H9 (cell line): ENCODE results near the gene RAB25. TPM values are rescaled to one million over a fixed set of nuclear protein-coding genes. Genes with fewer than 3 reads are reported as not detected.

Experiments
- DNase-seq: peaks from one replicate; pipeline ENCODE4 v3.0.0-alpha.2; 2017
- H2AFZ ChIP-seq: one replicate; pipeline ENCODE4 v1.6.1; 2013; ENCODE audit warnings: mild to moderate bottlenecking, low read length, control low read depth, moderate library complexity
- H2AK5ac ChIP-seq: 2 replicates; pipeline ENCODE4 v1.6.1; 2013; ENCODE audit warnings: low read length, control low read depth, mixed read lengths; ENCODE audit not compliant: insufficient read length
- H2BK120ac ChIP-seq: one replicate; pipeline ENCODE4 v1.6.1; 2013; ENCODE audit warnings: low read depth, mild to moderate bottlenecking, low read length, control low read depth, inconsistent platforms; ENCODE audit not compliant: poor library complexity, severe bottlenecking
- H2BK12ac ChIP-seq: 2 replicates; pipeline ENCODE4 v1.6.1; 2013; ENCODE audit warnings: low read length, control low read depth, mixed read lengths, low read depth; ENCODE audit not compliant: insufficient read length
- H2BK15ac ChIP-seq: 2 replicates; pipeline ENCODE4 v1.6.1; 2013; ENCODE audit warnings: low read depth, low read length, control low read depth
- H2BK20ac ChIP-seq: one replicate; pipeline ENCODE4 v1.6.1; 2013; ENCODE audit warnings: low read depth, mild to moderate bottlenecking, low read length, control low read depth, inconsistent platforms; ENCODE audit not compliant: poor library complexity, severe bottlenecking
- H2BK5ac ChIP-seq: 2 replicates; pipeline ENCODE4 v1.6.1; 2013; ENCODE audit warnings: low read length, control low read depth, mixed read lengths; ENCODE audit not compliant: insufficient read length
- H3K14ac ChIP-seq: 2 replicates; pipeline ENCODE4 v1.6.1; 2013; ENCODE audit warnings: low read length, control low read depth; ENCODE audit not compliant: insufficient read depth
- H3K18ac ChIP-seq: 2 replicates; pipeline ENCODE4 v1.6.1; 2013; ENCODE audit warnings: low read depth, mild to moderate bottlenecking, mixed read lengths, low read length, control low read depth; ENCODE audit not compliant: insufficient read length
- H3K23ac ChIP-seq: 2 replicates; pipeline ENCODE4 v1.6.1; 2013; ENCODE audit warnings: low read length, control low read depth, mixed read lengths, low read depth; ENCODE audit not compliant: insufficient read length
- H3K23me2 ChIP-seq: 2 replicates; pipeline ENCODE4 v1.6.1; 2013; ENCODE audit warnings: low read depth, mild to moderate bottlenecking, mixed read lengths, low read length, control low read depth; ENCODE audit not compliant: insufficient read length, poor library complexity, severe bottlenecking
- H3K27ac ChIP-seq: 2 replicates; pipeline ENCODE4 v1.5.1; 2013; ENCODE audit warnings: low read length, control low read depth, mixed read lengths, low read depth; ENCODE audit not compliant: insufficient read length
- H3K27me3 ChIP-seq: 2 replicates; pipeline ENCODE4 v1.6.1; 2013; ENCODE audit warnings: low read length, control low read depth, inconsistent platforms; ENCODE audit not compliant: insufficient read depth
- H3K4ac ChIP-seq: 2 replicates; pipeline ENCODE4 v1.6.1; 2013; ENCODE audit warnings: low read depth, mild to moderate bottlenecking, control low read depth, inconsistent platforms, low read length, moderate library complexity
- H3K4me1 ChIP-seq: 2 replicates; pipeline ENCODE4 v1.6.1; 2013; ENCODE audit warnings: low read length, control low read depth, inconsistent platforms; ENCODE audit not compliant: insufficient read depth
- H3K4me2 ChIP-seq: 2 replicates; pipeline ENCODE4 v1.6.1; 2013; ENCODE audit warnings: low read length, control low read depth, mixed read lengths; ENCODE audit not compliant: insufficient read length, insufficient read depth
- H3K56ac ChIP-seq: 2 replicates; pipeline ENCODE4 v1.6.1; 2013; ENCODE audit warnings: low read depth, mild to moderate bottlenecking, mixed read lengths, low read length, control low read depth; ENCODE audit not compliant: insufficient read length
- H3K79me1 ChIP-seq: 2 replicates; pipeline ENCODE4 v1.6.1; 2013; ENCODE audit warnings: low read depth, mild to moderate bottlenecking, moderate library complexity, low read length, control low read depth, inconsistent platforms; ENCODE audit not compliant: insufficient read depth, poor library complexity, severe bottlenecking
- H3K79me2 ChIP-seq: 2 replicates; pipeline ENCODE4 v1.6.1; 2013; ENCODE audit warnings: low read length, control low read depth, inconsistent platforms; ENCODE audit not compliant: insufficient read depth
- H3K9ac ChIP-seq: 2 replicates; pipeline ENCODE4 v1.6.1; 2013; ENCODE audit warnings: low read length, control low read depth, mixed read lengths; ENCODE audit not compliant: insufficient read length; ENCODE audit errors: extremely low read depth
- H3K9me3 ChIP-seq: one replicate; pipeline ENCODE4 v1.6.1; 2013; ENCODE audit warnings: low read depth, low read length, inconsistent platforms; ENCODE audit not compliant: control insufficient read depth
- H3T11ph ChIP-seq: one replicate; pipeline ENCODE4 v1.6.1; 2013; ENCODE audit warnings: mild to moderate bottlenecking, low read length, control low read depth, inconsistent platforms
- H4K20me1 ChIP-seq: one replicate; pipeline ENCODE4 v1.6.1; 2013; ENCODE audit not compliant: control insufficient read depth, insufficient read length, insufficient read depth
- H4K5ac ChIP-seq: 2 replicates; pipeline ENCODE4 v1.6.1; 2013; ENCODE audit warnings: low read depth, mild to moderate bottlenecking, mixed read lengths, low read length, control low read depth; ENCODE audit not compliant: insufficient read length
- H4K8ac ChIP-seq: replicated peaks from 2 replicates; pipeline ENCODE4 v1.6.1; 2013; ENCODE audit warnings: low read length, control low read depth, mixed read lengths, low read depth; ENCODE audit not compliant: insufficient read length
- H4K91ac ChIP-seq: 2 replicates; pipeline ENCODE4 v1.6.1; 2013; ENCODE audit warnings: low read depth, mild to moderate bottlenecking, moderate library complexity, mixed read lengths, low read length, control low read depth; ENCODE audit not compliant: insufficient read length
- H3K27ac Mint-ChIP-seq, 3 experiments: 2 replicates in 2 of 3; 3 replicates in 1 of 3; pipeline ENCODE4 v1.8.0; 2020 to 2021; ENCODE audit warnings: mixed read lengths in 3 of 3, mild to moderate bottlenecking in 1 of 3, moderate library complexity in 1 of 3
- H3K27me3 Mint-ChIP-seq: 2 replicates; pipeline ENCODE4 v1.8.0; 2021; ENCODE audit warnings: low read depth, mild to moderate bottlenecking, moderate library complexity, mixed read lengths
- H3K36me3 Mint-ChIP-seq, 3 experiments: 2 replicates in 2 of 3; 3 replicates in 1 of 3; pipeline ENCODE4 v1.8.0; 2020 to 2021; ENCODE audit warnings: low read depth in 3 of 3, mixed read lengths in 3 of 3; ENCODE audit not compliant: insufficient read depth in 1 of 3
- H3K4me1 Mint-ChIP-seq, 2 experiments: 2 replicates each; pipeline ENCODE4 v1.8.0; 2020; ENCODE audit warnings: mixed read lengths in 2 of 2
- H3K4me3 Mint-ChIP-seq, 2 experiments: 2 replicates in 1 of 2; 3 replicates in 1 of 2; pipeline ENCODE4 v1.8.0; 2020 to 2021; ENCODE audit warnings: mild to moderate bottlenecking in 2 of 2, mixed read lengths in 2 of 2, moderate library complexity in 1 of 2
- H3K9me3 Mint-ChIP-seq, 2 experiments: 2 replicates in 1 of 2; 3 replicates in 1 of 2; pipeline ENCODE4 v1.8.0; 2020; ENCODE audit warnings: mild to moderate bottlenecking in 2 of 2, mixed read lengths in 2 of 2, moderate library complexity in 1 of 2
- WGBS: extraction: QIAGEN DNeasy Blood & Tissue Kit; methylation state at CpG from one replicate; pipeline ENCODE4 v1.1.7; 2013; ENCODE audit warnings: missing lambda C conversion rate, low lambda C conversion rate, mixed read lengths; ENCODE audit not compliant: insufficient read length; ENCODE audit errors: extremely low coverage; 5-methylcytosine and 5-hydroxymethylcytosine counted together
- total RNA-seq: library from RNA; stranded (reverse); gene quantifications from 2 replicates; pipeline ENCODE4 v1.2.1, GENCODE V29; 2021
- TF ChIP-seq, protein P1 (sequence below): fragments of 200-600 bp; sonication (generic); conservative IDR thresholded peaks from 3 replicates; pipeline ENCODE4 v1.8.0; 2021; ENCODE audit warnings: antibody characterized with exemption, mild to moderate bottlenecking

RAB25 gene
- total RNA-seq, 1 experiment from 2014 or later = 43.1 TPM

DNA sequence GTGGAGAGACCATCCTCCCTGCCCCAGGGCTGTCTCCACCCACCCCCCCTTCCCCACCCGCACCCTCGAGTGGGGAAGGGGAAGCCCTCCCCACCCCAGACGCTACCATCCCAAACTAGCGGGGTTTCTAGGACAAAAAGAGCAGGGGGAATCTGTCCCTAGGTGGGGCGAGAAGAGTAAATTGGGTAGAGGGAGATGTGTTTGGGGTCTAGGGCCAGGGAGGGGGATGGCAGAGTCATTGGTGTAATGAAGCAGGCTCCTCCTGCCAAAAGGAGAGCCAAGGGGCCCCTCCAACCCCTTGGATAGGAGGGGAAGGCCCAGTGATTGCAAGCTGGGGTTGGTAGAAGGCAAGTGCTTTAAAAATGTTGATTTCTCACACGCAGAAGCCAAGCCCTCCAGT is 11.3 kb downstream of the RAB25 start:
- no peak overlapping the region for H3K4me2 ChIP-seq
- no peak overlapping the region for H3K18ac ChIP-seq
- H4K20me1 ChIP-seq = no peaks in the 10 kb centered on the region
- WGBS = no CpG with 5 or more reads among the region's 6 CpGs
- H2BK120ac ChIP-seq = no peak overlapping the region
- Mint-ChIP-seq H3K27me3 (no peaks in the 10 kb centered on the region), H3K9me3 (no peaks in the 10 kb centered on the region), H3K4me3 (peak overlapping the region in 1 of 2 experiments; percentile 48; a peak in 1 of 5 replicates), H3K36me3 (peaks cover 9 to 56% (median 52%) of the 10 kb centered on the region in 3 experiments; a peak in 6 of 7 replicates), H3K27ac (peak overlapping the region; percentile 22 to 82 (median 64); a peak in 3 of 7 replicates), H3K4me1 (peaks cover 57 to 71% of the 10 kb centered on the region in 2 experiments)
- H3K4me1 ChIP-seq = peaks cover 20% of the 10 kb centered on the region; the same call in 1 of the 2 replicates
- no peak for DNase-seq
- H2BK20ac ChIP-seq = no peak overlapping the region
- no peak overlapping the region for H2BK5ac ChIP-seq
- no peaks in the 10 kb centered on the region for H3K79me1 ChIP-seq
- H2BK12ac ChIP-seq = no peak overlapping the region
- no peaks in the 10 kb centered on the region for H3K23me2 ChIP-seq
- no peak overlapping the region for H4K8ac ChIP-seq
- no peak overlapping the region for H3K14ac ChIP-seq
- no peaks in the 10 kb centered on the region for H3K9me3 ChIP-seq
- H3T11ph ChIP-seq = no peak overlapping the region
- no peaks in the 10 kb centered on the region for H3K27me3 ChIP-seq
- no peak overlapping the region for H2BK15ac ChIP-seq
- no peak overlapping the region for H3K9ac ChIP-seq
- no peak overlapping the region for H3K4ac ChIP-seq
- H2AFZ ChIP-seq = no peak overlapping the region
- no peak overlapping the region for H4K91ac ChIP-seq
- no peaks in the 10 kb centered on the region; the same call in 1 of the 2 replicates for H3K79me2 ChIP-seq
- no peak overlapping the region for H3K23ac ChIP-seq
- TF ChIP-seq, protein P1, sequence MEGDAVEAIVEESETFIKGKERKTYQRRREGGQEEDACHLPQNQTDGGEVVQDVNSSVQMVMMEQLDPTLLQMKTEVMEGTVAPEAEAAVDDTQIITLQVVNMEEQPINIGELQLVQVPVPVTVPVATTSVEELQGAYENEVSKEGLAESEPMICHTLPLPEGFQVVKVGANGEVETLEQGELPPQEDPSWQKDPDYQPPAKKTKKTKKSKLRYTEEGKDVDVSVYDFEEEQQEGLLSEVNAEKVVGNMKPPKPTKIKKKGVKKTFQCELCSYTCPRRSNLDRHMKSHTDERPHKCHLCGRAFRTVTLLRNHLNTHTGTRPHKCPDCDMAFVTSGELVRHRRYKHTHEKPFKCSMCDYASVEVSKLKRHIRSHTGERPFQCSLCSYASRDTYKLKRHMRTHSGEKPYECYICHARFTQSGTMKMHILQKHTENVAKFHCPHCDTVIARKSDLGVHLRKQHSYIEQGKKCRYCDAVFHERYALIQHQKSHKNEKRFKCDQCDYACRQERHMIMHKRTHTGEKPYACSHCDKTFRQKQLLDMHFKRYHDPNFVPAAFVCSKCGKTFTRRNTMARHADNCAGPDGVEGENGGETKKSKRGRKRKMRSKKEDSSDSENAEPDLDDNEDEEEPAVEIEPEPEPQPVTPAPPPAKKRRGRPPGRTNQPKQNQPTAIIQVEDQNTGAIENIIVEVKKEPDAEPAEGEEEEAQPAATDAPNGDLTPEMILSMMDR = no peak
- no peak overlapping the region for H3K56ac ChIP-seq
- no peak overlapping the region for H3K27ac ChIP-seq
- H4K5ac ChIP-seq = no peak overlapping the region
- no peak overlapping the region for H2AK5ac ChIP-seq
